Kidney tubule cell (primary cell): ENCODE measurements around the gene ANP32A.

Source experiments
- DNase-seq: peaks from one replicate; pipeline ENCODE4 v3.0.0-alpha.2; 2018; ENCODE audit warnings: low spot score

Gene ANP32A

GRCh38 chr15:68797599-68798345 lies 22.9 kb downstream of the ANP32A start:
- no peak for DNase-seq

DNA sequence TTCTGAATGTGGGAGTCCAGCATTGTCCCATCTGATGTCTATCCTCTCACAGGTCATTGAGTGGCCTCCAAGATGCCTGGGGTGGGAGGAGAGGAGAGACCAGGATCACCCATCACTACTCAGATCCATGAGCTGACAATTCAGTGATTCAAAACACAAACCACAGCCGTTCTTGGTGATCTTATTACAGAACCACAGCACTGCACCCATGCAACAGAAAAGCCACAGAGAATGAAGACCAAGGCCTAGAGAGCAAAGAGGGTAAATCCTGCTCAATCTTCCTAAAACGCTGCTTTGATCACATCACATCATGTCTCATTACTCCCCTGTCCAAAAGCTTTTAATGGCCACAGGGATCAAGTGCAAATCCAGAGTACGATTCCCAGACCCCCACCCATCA lies 23.5 kb downstream of the ANP32A start:
- peak; percentile 40 for DNase-seq

DNA sequence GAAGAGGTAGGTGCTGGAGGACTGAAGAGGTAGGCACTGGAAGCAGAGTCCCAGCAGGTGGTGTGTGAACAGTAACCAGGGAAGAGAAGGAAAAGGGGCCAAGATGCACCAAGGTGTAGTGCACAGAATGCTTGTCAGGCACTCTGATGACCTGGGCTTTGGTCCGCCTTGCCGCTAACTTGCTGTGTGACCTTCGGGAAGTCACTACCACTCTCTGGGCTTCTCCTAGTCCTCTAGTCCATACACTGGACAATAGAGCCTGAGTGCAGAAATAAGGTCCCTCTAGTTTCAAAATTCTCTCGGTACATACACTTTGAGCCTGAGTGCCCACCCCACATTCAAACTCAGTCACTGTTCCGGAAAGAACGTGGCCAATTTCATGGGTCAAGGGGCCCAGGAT lies 24.1 kb downstream of the ANP32A start:
- DNase-seq: no peak

GRCh38 chr15:68795298-68795848 lies 25.3 kb downstream of the ANP32A start:
- DNase-seq: peak; percentile 88

DNA sequence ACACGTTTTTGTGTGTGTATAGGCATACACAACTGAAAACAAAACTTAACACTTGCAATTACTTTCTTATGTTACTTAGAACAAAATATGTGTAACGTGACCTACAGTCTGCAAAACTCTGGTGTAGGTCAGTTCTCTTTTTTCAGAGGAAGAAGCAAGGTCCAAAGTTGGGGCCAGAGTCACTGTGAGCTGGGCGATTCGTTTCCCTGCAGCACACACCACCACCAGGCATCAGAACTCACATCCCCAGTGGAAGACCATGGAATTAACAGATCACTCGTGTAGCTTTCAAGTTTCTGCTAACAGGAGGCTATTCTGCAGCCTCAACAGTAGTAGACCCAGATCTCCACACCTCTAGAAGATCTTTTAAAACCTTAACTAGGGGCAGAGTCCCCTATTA lies 25.8 kb downstream of the ANP32A start:
- DNase-seq: peak; percentile 18

DNA sequence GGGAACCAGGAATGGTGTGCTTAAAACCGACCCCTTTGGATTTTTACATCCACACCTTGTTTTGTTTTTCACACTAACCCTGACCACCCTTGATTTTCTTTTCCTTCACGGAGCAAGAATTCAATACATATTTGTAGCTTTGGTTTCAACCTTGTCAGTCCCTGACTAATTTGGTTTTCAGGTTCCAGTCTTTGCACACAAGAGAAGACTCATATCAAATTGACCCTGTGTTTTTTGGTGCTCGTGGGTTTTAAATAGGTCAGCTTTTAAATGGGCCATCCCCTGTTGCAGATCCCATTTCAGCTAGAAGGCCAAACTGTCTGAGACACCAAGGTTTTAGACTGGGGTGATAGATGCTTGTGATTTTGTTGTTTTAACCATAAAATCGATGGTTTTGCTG lies 26.4 kb downstream of the ANP32A start:
- no peak for DNase-seq

DNA sequence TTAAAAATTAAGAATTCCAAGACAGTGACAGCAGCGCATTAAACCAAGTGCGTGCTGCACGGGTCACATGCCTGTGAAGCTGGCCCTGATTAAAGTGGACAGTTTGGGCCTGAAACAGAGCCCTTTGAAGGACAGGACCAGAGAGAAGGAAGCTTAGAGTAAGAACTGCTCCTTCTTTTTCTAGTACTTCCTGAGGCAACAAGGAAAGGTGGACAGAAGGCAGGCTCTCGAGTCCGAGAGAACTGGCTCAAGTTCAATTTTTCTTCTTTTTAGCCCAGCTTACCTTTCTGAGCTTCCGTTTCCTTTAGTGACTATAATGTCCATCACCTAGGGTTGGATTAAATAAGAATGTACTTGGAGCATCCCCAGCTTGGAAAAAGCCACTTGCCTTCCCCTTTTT lies 26.9 kb downstream of the ANP32A start:
- no peak for DNase-seq

DNA sequence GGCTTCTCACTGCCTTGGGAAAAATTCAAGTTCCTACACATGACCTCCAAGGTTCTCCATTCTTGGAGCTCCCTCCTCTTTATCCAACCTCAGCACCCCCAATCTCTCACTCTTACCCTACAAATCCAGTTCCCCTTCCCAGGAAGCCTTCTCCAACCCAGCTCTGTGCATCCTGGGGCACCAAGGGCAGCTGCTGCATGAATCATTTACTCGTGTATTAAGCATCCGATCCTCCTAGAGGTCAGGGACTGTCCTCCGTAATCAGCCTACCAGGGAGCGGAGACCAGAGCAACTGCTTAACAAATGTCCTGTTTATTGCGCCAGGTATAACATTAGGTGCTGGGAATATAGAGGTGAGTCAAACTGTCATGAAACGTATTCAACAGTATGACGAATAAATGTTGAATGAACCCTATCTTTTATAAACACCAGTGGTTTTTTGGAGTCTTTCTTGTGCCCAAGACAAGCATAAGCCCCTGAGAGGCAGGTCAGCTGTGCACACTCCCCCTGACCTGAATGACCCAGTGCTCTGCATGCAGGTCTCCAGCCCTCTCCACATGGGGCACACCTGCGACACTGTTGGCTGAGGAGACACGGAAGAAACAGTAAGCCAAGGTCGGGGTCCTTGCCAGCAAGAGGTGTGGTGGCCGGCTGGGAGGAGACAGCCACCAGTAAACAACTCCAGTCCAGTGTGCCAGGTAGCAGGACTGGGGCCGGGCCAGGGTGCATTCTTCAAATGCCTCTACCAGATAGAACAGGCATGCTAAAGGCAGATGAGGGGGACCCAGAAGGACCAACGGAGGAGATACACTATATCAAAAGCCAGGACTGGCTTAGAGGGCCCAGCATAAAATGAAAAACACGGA lies 27.6 kb downstream of the ANP32A start:
- peak; percentile 29 for DNase-seq

GRCh38 chr15:68791431-68792283 lies 29.0 kb downstream of the ANP32A start:
- DNase-seq: no peak

DNA sequence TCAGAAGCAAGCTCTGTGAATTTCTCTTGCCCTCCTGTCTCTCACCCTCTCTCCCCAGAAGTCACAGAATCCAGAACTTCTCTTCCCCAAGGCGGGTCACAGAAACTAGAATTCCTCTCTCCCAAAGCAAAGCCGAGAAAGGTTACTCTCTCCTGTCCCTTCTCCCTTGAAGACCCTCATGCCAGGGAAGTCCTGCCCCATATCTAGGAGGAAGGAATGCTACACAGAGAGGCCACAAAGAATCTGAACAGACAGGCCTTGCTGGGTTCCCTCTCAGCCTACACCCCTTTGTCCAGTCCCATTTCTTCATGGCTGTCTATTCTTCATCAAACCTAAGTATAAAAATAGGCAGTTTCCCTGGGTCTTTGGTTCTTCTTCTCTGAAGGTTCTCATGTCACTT lies 29.8 kb downstream of the ANP32A start:
- DNase-seq: no peak

DNA sequence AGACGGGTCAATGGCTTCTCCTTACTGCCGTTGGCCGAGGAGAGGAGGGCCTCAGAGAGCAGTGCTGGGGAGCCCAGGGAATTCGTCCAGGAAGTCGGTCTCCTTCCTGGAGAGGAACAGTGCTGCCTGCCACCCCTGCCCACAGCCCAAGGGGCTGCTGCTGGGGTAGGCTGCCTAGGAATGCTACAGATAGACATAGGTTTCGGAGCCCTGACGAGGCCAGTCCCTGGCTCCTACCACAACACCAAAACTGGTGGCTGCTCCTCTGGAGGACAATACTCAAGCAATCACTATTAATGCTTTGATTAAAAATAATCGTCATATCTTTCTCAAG lies 30.5 kb downstream of the ANP32A start:
- no peak for DNase-seq

DNA sequence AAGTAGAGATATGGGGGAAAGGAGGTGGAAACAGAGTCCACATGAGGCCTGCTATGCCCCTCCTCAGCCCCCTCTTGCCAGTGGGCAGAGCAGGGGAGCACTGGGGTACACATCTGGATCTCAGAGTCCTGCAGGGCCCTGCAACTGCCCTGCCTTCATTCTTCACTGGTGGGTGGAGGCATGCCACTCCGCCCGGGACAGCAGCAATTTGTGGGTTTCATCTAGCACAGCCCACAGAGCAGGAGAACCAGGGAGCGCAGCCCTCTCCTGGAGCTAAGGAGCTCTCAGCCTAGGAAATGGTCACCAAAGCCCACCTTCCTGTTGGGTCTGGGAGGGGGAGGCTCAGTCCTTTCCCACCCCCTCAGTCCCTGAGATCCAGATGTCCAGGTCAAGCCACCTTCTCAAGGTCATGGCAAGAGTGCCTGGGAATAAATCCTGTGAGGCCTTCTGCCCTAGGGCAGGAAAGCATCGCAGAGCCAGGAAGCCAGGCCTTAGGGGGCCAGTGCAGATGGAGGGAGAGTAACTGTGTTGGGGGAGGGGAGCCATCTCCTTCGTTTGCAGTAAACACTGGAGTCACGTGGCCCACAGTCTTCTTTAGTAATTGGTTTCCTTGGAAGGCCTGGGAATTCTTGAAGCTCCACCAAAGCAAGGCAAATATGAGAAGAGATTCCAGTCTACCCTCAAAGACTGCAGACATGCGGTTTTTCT lies 31.0 kb downstream of the ANP32A start:
- peak; percentile 22 for DNase-seq

GRCh38 chr15:68789091-68789490 lies 31.6 kb downstream of the ANP32A start:
- DNase-seq: no peak

DNA sequence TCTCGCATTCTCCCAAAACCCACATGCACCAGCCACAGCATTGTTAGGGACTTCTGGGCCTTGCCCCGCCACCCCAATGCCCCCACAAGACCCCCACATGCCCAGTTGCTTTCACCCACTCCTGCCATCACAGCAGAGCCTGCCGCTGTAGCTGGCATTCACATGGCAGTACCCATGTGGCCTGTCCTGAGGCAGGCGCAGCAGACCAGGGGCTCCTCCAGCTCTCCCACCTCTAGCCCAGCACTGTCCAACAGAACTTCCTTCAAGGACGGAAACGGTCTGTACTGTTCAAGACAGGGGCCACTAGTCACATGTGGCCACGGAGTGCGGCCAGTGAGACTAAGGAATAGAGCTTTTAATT lies 32.5 kb downstream of the ANP32A start:
- no peak for DNase-seq

DNA sequence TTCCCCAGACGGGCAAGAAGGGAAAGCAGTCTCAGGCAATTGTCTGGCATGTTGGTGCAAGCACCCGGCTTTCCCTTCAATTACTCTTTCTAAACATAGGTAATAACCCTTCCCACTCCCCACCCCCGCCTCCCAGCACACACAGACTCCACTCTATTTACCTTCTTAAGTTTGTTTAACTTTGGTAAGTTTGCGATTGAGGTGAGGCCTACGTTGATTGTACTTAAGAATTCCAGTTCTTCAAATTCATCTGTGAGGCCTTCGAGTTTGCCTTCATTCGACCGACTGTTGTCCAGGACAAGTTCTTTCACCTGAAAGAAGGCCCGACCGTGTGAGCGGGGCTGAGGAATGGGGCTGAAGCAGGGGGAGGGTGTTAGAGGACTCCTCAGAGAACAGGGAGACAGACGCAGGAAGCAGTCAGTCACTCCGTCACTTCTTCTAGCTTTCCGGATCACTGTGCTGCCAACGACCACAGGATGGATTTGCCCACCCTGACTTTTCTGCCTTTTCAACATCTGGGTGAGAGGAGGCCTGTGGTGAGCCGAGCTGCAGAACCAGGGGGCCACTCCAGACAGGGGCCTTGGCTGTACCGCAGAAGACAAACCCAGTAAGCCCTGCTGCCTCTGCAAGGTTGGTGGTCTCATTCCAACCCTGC lies 33.0 kb downstream of the ANP32A start:
- no peak for DNase-seq

DNA sequence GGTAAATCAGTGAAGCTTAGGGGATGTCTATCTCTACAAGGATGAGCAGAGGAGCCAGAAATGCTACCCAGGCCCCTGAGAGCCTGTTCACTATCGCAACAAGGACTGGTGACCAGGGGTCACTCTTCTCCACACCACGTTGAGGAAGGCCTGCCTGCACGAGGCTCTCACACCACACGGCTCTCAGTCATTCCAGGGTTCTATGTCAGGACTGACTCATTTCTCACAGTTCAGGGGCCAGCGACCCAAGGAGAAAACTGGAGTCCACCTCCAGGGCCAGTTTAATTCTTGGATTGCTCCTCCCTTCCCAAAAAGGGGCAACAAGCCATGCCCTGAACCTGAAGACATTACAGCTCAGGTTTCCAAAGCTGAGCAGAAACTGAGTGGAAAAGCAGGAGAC lies 33.9 kb downstream of the ANP32A start:
- peak; percentile 19 for DNase-seq

GRCh38 chr15:68785541-68785940 lies 35.2 kb downstream of the ANP32A start:
- no peak for DNase-seq

DNA sequence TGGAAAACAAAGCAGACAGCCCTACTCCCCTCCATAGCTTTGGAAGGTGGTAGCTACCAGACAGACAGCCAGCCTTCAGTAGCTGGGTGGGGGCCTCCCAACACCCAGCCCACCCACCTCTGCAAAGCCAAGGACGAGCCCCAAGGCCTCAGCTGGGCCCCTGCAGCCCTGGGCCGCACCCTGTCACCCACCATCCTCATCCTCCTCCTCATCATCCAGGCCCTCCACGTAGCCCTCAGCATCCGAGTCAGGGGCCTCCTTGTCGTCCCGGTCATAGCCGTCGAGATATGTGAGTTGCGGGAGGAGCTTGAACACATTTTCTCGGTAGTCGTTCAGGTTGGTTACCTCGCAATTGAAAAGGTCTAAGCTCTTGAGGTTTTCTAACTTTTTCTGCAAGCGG lies 36.5 kb downstream of the ANP32A start:
- no peak for DNase-seq

- DNase-seq: peak; percentile 35
Observed at GRCh38 chr15:68783226-68784058, 37.3 kb downstream of the ANP32A start.

DNA sequence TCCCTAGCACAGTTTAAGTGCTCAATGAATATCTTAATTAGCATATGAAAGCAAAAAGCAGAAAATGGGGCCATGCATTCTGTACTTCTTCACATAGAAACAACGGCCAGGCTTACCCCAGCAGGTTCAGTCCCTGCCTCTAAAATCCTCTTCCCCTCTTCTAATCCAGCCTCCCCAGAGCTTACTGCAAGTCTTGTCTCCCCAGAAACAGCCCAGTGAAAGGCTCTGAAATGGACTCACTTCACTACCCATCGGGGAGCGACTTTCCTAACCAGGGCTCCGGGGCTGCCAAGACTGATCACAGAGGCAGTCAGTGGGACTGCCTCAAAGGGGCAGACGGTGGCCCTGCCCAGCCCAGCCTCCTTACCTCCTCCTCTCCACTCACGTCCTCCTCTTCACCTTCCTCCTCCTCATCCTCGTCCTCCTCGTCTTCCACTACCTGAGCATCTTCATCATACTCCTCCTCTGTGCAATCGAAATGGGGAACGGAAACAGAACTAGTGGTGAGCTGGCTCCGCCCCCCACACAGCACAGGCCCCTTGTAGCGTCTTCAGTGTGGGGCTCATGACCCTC lies 38.0 kb downstream of the ANP32A start:
- DNase-seq: no peak
